Measurements from ENCODE around the gene NLRC5.

NLRC5 gene

DNA sequence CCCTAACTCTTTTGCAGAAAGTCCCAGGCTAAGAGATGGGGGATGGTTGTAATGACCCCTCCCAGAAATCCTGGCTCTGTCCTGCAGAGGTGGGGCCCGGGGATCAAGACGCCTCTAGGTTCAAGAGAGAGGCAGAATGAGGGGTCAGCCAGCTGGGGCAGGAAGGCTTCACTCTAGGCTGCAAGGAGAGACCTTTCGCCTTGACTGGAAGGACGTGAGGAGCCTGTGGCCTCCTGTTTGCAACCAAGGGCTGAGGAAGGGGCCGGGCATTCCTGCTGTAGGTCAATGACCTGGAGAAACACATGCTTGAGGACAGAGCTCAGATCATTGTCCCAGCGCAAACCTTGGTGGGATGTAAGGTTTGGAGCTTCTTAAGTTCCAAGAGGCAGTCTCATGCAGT lies 36.4 kb upstream of the NLRC5 start:
- TF ChIP-seq, protein P1, sequence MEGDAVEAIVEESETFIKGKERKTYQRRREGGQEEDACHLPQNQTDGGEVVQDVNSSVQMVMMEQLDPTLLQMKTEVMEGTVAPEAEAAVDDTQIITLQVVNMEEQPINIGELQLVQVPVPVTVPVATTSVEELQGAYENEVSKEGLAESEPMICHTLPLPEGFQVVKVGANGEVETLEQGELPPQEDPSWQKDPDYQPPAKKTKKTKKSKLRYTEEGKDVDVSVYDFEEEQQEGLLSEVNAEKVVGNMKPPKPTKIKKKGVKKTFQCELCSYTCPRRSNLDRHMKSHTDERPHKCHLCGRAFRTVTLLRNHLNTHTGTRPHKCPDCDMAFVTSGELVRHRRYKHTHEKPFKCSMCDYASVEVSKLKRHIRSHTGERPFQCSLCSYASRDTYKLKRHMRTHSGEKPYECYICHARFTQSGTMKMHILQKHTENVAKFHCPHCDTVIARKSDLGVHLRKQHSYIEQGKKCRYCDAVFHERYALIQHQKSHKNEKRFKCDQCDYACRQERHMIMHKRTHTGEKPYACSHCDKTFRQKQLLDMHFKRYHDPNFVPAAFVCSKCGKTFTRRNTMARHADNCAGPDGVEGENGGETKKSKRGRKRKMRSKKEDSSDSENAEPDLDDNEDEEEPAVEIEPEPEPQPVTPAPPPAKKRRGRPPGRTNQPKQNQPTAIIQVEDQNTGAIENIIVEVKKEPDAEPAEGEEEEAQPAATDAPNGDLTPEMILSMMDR (conservative IDR thresholded peaks at IDR 0.05): no peak
- H3K27ac ChIP-seq: no peak overlapping the region

DNA sequence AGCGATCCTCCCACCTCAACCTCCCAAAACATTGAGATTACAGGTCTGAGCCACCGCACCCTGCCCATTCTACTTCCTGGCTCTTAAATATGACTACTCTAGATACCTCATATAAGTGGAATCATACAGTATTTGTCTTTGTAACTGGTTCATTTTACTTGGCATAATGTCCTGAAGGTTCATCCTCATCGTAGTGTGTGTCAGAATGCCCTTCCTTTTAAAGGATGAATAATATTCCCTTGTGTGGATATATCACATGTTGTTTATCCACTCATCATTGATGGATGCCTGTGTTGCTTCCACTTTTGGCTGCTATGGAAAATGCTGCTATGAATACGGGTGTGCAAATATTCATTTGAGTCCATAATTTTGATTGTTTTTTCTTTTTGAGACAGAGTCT lies 33.3 kb upstream of the NLRC5 start:
- H3K27ac ChIP-seq: no peak overlapping the region
- TF ChIP-seq, protein P1 (conservative IDR thresholded peaks at IDR 0.05): no peak

DNA sequence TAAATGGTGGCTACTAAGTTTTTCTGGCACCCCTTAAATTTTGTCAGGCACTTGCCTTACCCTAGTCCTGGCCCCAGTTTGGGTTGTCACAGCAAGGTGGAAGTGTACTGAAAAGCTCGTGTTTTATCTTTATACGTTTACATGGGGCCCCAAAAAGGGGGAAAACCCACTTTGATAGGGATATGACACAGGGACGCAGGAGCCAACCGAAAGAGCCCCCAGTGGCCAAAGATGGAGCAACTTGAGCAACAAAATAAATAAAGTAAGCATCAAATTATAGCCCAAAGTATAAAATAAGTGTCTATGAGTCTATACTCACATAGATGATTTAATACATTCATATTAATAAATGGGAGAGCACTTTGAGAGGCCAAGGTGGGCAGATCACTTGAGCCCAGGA lies 32.6 kb upstream of the NLRC5 start:
- TF ChIP-seq, protein P1 (conservative IDR thresholded peaks at IDR 0.05): no peak
- H3K27ac ChIP-seq: no peak overlapping the region

DNA sequence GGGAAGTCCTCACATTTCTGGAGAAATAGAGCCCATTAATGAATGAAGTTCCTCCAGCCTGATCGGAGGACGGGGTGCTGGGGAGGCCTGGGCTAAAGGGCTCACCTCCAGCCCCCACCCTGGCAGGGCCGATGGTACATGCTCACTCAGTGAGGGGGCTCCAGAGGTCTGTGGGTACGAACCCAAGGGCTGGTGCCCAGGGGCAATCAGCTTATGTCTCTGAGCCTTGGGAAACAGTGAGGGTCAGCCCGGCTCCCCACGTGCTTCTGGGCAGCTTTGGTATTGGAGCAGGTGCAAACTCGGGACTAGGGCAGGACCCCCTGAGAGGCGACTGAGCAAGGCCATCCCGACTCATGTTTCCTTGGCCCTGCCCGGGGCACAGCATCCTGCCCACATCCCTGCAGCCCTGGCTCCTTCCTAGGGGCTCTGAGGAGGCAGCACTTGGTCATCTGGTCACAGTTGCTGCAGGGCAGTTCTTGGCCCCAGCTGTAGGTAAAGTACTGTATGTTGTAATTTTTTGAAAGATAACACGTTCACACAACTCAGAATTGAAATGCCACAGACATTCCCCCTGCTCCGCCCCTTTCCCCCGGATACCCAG lies 28.6 kb upstream of the NLRC5 start:
- no peak overlapping the region for H3K27ac ChIP-seq
- TF ChIP-seq, protein P1 (conservative IDR thresholded peaks at IDR 0.05): no peak

DNA sequence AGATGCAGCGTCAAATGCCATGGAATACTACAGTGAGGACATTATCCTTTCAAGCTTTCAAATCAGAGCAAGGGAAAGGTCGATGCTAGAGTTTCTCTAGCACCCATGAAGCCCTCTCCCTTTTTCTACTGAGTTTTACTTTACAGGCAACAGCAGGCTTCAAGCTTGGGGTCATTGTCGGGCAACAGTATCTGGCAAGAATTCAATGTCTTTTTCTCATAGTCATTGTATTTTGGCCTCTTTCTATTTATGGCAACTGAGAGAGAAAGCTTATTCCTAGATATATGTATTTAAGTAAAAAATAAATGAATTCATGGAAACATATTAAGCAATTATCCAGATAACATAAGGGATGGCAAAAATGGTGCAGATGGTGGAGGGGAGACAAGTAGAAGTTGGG lies 28.0 kb upstream of the NLRC5 start:
- no peak overlapping the region for H3K27ac ChIP-seq
- TF ChIP-seq, protein P1 (conservative IDR thresholded peaks at IDR 0.05): no peak

DNA sequence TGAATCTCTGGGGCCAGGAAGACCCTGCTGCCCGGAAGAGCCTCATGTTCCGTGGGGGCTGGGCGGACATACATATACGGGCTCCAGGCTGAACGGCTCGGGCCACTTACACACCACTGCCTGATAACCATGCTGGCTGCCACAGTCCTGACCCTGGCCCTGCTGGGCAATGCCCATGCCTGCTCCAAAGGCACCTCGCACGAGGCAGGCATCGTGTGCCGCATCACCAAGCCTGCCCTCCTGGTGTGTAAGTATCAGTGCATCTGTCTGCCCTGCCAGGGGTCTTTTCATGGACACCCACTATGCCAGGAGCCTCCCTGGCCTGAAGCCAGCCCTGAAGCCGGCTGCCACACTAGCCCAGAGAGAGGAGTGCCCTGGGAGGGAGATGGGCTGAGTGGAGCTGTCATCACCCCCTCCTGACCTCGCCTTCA lies 27.5 kb upstream of the NLRC5 start, which contains the start of gene CETP:
Gene CETP (plus strand): TSS at position 100 of the 431 bp plus-strand sequence. CDS start 30 bp downstream, at position 130.
- no peak within 1 kb of the TSS for H3K27ac ChIP-seq
- TF ChIP-seq, protein P1 (conservative IDR thresholded peaks at IDR 0.05): no peak

DNA sequence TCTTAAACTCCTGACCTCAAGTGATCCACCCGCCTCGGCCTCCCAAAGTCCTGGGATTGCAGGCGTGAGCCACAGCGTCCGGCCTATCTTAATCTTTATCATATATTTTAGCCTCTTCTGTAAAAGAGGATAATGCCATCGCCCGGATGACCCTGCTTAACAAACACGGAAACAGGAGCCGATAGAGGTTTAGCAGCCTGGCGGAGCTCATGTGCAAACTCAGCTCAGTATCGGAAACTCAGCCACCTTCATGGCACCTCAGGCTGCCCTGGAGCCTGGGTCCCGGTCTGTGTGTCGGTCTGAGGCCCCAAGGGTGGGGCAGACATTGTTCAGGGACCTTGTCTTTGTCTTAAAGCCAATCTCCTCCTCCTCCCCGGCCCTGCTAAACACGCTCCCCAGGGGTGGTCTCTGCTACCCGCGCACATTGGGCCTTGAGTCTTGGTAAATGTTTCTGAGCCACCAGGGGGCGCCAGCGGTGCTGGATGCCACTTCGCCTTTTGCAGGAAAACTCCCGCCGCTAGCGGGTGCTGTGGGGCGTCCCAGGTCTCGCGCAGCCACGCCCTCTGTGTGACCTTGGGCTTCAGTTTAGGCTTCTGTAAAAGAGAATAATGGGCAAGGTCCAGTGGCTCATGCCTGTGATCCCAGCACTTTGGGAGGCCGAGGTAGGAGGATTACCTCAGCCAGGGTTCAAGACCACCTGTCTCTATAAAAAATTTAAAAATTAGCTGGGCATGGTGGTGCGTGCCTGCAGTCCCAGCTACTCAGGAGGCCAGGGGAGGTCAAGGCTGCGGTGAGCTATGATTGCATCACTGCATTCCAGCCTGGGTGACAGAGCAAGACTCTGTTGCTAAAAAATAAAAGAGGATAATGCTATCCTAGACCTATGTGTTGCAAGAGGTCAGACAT lies 24.9 kb upstream of the NLRC5 start:
- no peak overlapping the region for H3K27ac ChIP-seq
- TF ChIP-seq, protein P1 (conservative IDR thresholded peaks at IDR 0.05): peak; percentile 22; the same call in 1 of the 2 replicates
